Natural killer cell (primary cell): ENCODE results near the gene CLUH. TPM values are rescaled to one million over a fixed set of nuclear protein-coding genes. Genes with fewer than 3 reads are reported as not detected.
"Not testable (repeated sequence)": the region's sequence is repeated elsewhere in the genome, so short reads cannot be mapped to it uniquely, and the experiment has no call there.

Source experiments
- ATAC-seq, 3 donors: fragments of 150-1000 bp in 2 of 3; fragments of 200-7000 bp in 1 of 3; cut with Tn5 transposase; 1 replicate in 1 of 3; 2 replicates in 2 of 3; pipeline ENCODE4 v1.10.0; 2021; ENCODE audit warnings: mild to moderate bottlenecking in 2 of 3, moderate library complexity in 2 of 3
- DNase-seq, 2 donors: peaks; one replicate each; pipeline versions ENCODE4 v3.0.0 to v3.0.0-alpha.2; 2013 to 2021; ENCODE audit warnings: mixed read lengths in 1 of 2
- H3K27ac ChIP-seq: one replicate; pipeline ENCODE4 v1.5.1; 2013; ENCODE audit warnings: mild to moderate bottlenecking, low read length
- H3K27me3 ChIP-seq: one replicate; pipeline ENCODE4 v1.6.1; 2013; ENCODE audit warnings: low read length; ENCODE audit not compliant: control insufficient read depth, insufficient read depth
- H3K36me3 ChIP-seq: one replicate; pipeline ENCODE4 v1.6.1; 2013; ENCODE audit warnings: low read length; ENCODE audit not compliant: control insufficient read depth, insufficient read depth
- H3K4me1 ChIP-seq: one replicate; pipeline ENCODE4 v1.6.1; 2013; ENCODE audit warnings: low read length; ENCODE audit not compliant: control insufficient read depth, insufficient read depth
- H3K4me3 ChIP-seq: one replicate; pipeline ENCODE4 v1.5.1; 2013; ENCODE audit warnings: low read length
- H3K9me3 ChIP-seq: one replicate; pipeline ENCODE4 v1.6.1; 2013; ENCODE audit warnings: low read length; ENCODE audit not compliant: control insufficient read depth, insufficient read depth
- H3K27ac Mint-ChIP-seq, 2 donors: one replicate each; pipeline ENCODE4 v1.8.0; 2022; ENCODE audit warnings: mild to moderate bottlenecking in 2 of 2, mixed read lengths in 2 of 2, moderate library complexity in 1 of 2
- H3K27me3 Mint-ChIP-seq, 2 donors: one replicate each; pipeline ENCODE4 v1.8.0; 2022; ENCODE audit warnings: low read depth in 2 of 2, mixed read lengths in 2 of 2
- H3K36me3 Mint-ChIP-seq: one replicate; pipeline ENCODE4 v1.8.0; 2022; ENCODE audit warnings: mixed read lengths
- H3K4me1 Mint-ChIP-seq, 2 donors: one replicate each; pipeline ENCODE4 v1.8.0; 2022; ENCODE audit warnings: mixed read lengths in 2 of 2
- H3K4me3 Mint-ChIP-seq: one replicate; pipeline ENCODE4 v1.8.0; 2022; ENCODE audit warnings: mild to moderate bottlenecking, moderate library complexity, mixed read lengths
- H3K9me3 Mint-ChIP-seq, 2 donors: one replicate each; pipeline ENCODE4 v1.8.0; 2022; ENCODE audit warnings: mixed read lengths in 2 of 2
- CTCF ChIP-seq: fragments of 200-600 bp; IDR thresholded peaks from one replicate; pipeline ENCODE4 v1.8.0; 2022; ENCODE audit warnings: antibody characterized with exemption
- WGBS: methylation state at CpG from one replicate; pipeline ENCODE4 v1.1.7; 2013; ENCODE audit warnings: missing lambda C conversion rate; ENCODE audit not compliant: insufficient coverage; 5-methylcytosine and 5-hydroxymethylcytosine counted together
- intact Hi-C: fragments of 100-400 bp; cut with micrococcal nuclease; formaldehyde crosslinking; loops from one replicate; pipeline ENCODE4 v1.14.2; 2022
- total RNA-seq, 4 donors: library from RNA; stranded (reverse); fragments of 120-200 nt in 1 of 4; gene quantifications; one replicate each; pipeline versions ENCODE4 v1.2.3 to v1.2.4, GENCODE V29; 2013 to 2022

Gene CLUH
- total RNA-seq, 3 donors from 2014 or later (not counting 1 experiment from before 2014, with no cell fraction given) = 34.6 to 43.5 (median 42.1) TPM

- 93% methylated on average over 27 of the region's 27 CpGs for WGBS
- Histone ChIP-seq H3K4me3 (no peak overlapping the region), H3K4me1 (peaks cover 36% of the 10 kb centered on the region), H3K27me3 (no peaks in the 10 kb centered on the region), H3K27ac (no peak overlapping the region), H3K36me3 (peaks cover 46% of the 10 kb centered on the region), H3K9me3 (no peaks in the 10 kb centered on the region)
- Mint-ChIP-seq H3K27me3 (no peaks in the 10 kb centered on the region), H3K27ac (no peak overlapping the region), H3K4me1 (peaks cover 4 to 10% of the 10 kb centered on the region in 2 donors), H3K9me3 (no peaks in the 10 kb centered on the region), H3K4me3 (no peak overlapping the region), H3K36me3 (no peaks in the 10 kb centered on the region)
- intact Hi-C loops = no loop called here
- no peak for ATAC-seq
- DNase-seq = no peak
- TF ChIP-seq CTCF = no peak
These were observed 10.9 kb downstream of the CLUH start for GRCh38 chr17:2700491-2701141.

GRCh38 chr17:2700030-2700490 is 11.5 kb downstream of the CLUH start:
- DNase-seq (no peak), ATAC-seq (no peak)
- Histone ChIP-seq H3K27me3 (no peaks in the 10 kb centered on the region), H3K9me3 (no peaks in the 10 kb centered on the region), H3K4me1 (peaks cover 31% of the 10 kb centered on the region), H3K4me3 (no peak overlapping the region), H3K36me3 (peaks cover 50% of the 10 kb centered on the region), H3K27ac (no peak overlapping the region)
- Mint-ChIP-seq H3K36me3 (no peaks in the 10 kb centered on the region), H3K9me3 (no peaks in the 10 kb centered on the region), H3K4me1 (peaks cover 0 to 7% of the 10 kb centered on the region in 2 donors), H3K27ac (no peak overlapping the region), H3K27me3 (no peaks in the 10 kb centered on the region), H3K4me3 (no peak overlapping the region)
- WGBS = 96% methylated on average over 20 of the region's 20 CpGs
- no peak for TF ChIP-seq CTCF
- intact Hi-C loops = no loop called here

GRCh38 chr17:2699216-2699805 is 12.3 kb downstream of the CLUH start:
- peaks cover 54% of the 10 kb centered on the region for H3K36me3 ChIP-seq
- DNase-seq, H3K9me3 Mint-ChIP-seq, H3K27ac Mint-ChIP-seq, H3K4me3 Mint-ChIP-seq, H3K4me1 Mint-ChIP-seq, H3K9me3 ChIP-seq, intact Hi-C loops, H3K36me3 Mint-ChIP-seq, ATAC-seq, H3K4me3 ChIP-seq, H3K27ac ChIP-seq, H3K27me3 Mint-ChIP-seq, H3K27me3 ChIP-seq: not testable (repeated sequence)
- WGBS = 96% methylated on average over 16 of the region's 18 CpGs
- H3K4me1 ChIP-seq = peaks cover 35% of the 10 kb centered on the region

DNA sequence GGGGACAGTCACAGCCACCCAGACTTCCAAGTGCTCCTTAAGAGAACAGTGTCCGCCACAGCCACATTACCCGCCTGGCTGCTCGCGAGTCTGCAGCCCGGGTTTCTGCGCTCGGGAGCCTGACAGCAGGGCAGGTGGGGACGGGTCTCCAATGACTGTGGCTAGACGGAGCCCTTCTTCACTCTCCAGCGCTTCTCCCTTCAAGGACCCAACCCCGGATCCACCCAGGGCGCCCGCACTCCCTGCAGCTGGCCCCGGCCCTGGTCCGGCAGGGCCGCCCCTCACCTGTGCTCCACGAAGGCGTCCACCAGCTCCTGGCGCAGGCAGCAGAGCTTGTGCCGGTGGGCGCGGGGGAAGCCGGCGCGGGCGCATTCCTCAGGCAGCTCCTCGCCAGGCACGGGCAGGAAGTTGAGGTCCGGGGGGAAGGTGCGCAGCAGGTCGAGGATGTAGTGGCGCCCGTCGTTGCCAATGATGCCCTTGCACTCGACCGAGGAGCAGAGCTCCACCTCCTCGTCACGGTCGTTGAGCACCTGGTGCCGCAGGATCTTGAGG is 13.9 kb downstream of the CLUH start:
- peaks cover 46% of the 10 kb centered on the region for H3K36me3 ChIP-seq
- ATAC-seq = no peak
- Mint-ChIP-seq H3K27me3 (no peaks in the 10 kb centered on the region), H3K9me3 (no peaks in the 10 kb centered on the region), H3K36me3 (no peaks in the 10 kb centered on the region), H3K27ac (no peak overlapping the region), H3K4me3 (no peak overlapping the region), H3K4me1 (peaks cover 0 to 19% of the 10 kb centered on the region in 2 donors)
- DNase-seq = no peak
- H3K4me1 ChIP-seq = peaks cover 33% of the 10 kb centered on the region
- H3K27me3 ChIP-seq = no peaks in the 10 kb centered on the region
- no peak overlapping the region for H3K4me3 ChIP-seq
- intact Hi-C loops = no loop called here
- H3K9me3 ChIP-seq = no peaks in the 10 kb centered on the region
- WGBS = 97% methylated on average over 40 of the region's 40 CpGs
- H3K27ac ChIP-seq = no peak overlapping the region
- TF ChIP-seq CTCF = no peak
